Measurements from ENCODE around the gene CKAP4.

Gene CKAP4

GRCh38 chr12:106235770-106236169 is 12.1 kb downstream of the CKAP4 start:
- no peak overlapping the region for H3K4me3 Mint-ChIP-seq
- H3K9me3 Mint-ChIP-seq, result no peaks in the 10 kb centered on the region
- no peaks in the 10 kb centered on the region for H3K27me3 Mint-ChIP-seq
- no peaks in the 10 kb centered on the region for H3K4me1 Mint-ChIP-seq
- DNase-seq, result no peak
- H3K27ac Mint-ChIP-seq, result no peak overlapping the region
- no peak for ATAC-seq

- no peak for ATAC-seq
- H3K27me3 Mint-ChIP-seq, result no peaks in the 10 kb centered on the region
- H3K9me3 Mint-ChIP-seq, result no peaks in the 10 kb centered on the region
- peak overlapping the region; percentile 2 to 41 for H3K27ac Mint-ChIP-seq
- no peaks in the 10 kb centered on the region for H3K4me1 Mint-ChIP-seq
- H3K4me3 Mint-ChIP-seq, result no peak overlapping the region
- no peak for DNase-seq
Observed at GRCh38 chr12:106234449-106234848, 13.4 kb downstream of the CKAP4 start.

- no peaks in the 10 kb centered on the region for H3K9me3 Mint-ChIP-seq
- no peak for DNase-seq
- no peak overlapping the region for H3K27ac Mint-ChIP-seq
- no peaks in the 10 kb centered on the region for H3K27me3 Mint-ChIP-seq
- peaks cover 3% of the 10 kb centered on the region for H3K4me1 Mint-ChIP-seq
- no peak overlapping the region for H3K4me3 Mint-ChIP-seq
- peak; percentile 27 for ATAC-seq
Observed at GRCh38 chr12:106233011-106233410, 14.8 kb downstream of the CKAP4 start.

GRCh38 chr12:106229036-106229591 is 18.7 kb downstream of the CKAP4 start:
- DNase-seq (no peak), ATAC-seq (no peak)
- H3K27me3 Mint-ChIP-seq, result no peaks in the 10 kb centered on the region
- H3K4me1 Mint-ChIP-seq, result peaks cover 20% of the 10 kb centered on the region
- no peaks in the 10 kb centered on the region for H3K9me3 Mint-ChIP-seq
- H3K27ac Mint-ChIP-seq, result no peak overlapping the region
- H3K4me3 Mint-ChIP-seq, result no peak overlapping the region

GRCh38 chr12:106228320-106228710 is 19.5 kb downstream of the CKAP4 start:
- ATAC-seq (no peak), DNase-seq (no peak)
- H3K9me3 Mint-ChIP-seq, result no peaks in the 10 kb centered on the region
- peak overlapping the region in 1 of 2 donors; percentile 34 for H3K27ac Mint-ChIP-seq
- no peak overlapping the region for H3K4me3 Mint-ChIP-seq
- H3K4me1 Mint-ChIP-seq, result peaks cover 23% of the 10 kb centered on the region
- no peaks in the 10 kb centered on the region for H3K27me3 Mint-ChIP-seq

- H3K9me3 Mint-ChIP-seq, result no peaks in the 10 kb centered on the region
- ATAC-seq (peak; percentile 87), DNase-seq (peak; percentile 44 to 65)
- peak overlapping the region; percentile 37 to 59 for H3K27ac Mint-ChIP-seq
- H3K4me3 Mint-ChIP-seq, result peak overlapping the region; percentile 40 to 55
- no peaks in the 10 kb centered on the region for H3K27me3 Mint-ChIP-seq
- H3K4me1 Mint-ChIP-seq, result peaks cover 23% of the 10 kb centered on the region
Observed at GRCh38 chr12:106227641-106228319, 20.0 kb downstream of the CKAP4 start.

GRCh38 chr12:106226884-106227640 is 20.8 kb downstream of the CKAP4 start:
- ATAC-seq (peak; percentile 64), DNase-seq (peak; percentile 20 to 23)
- Mint-ChIP-seq H3K4me3 (peak overlapping the region; percentile 40 to 55), H3K27ac (peak overlapping the region; percentile 22 to 59), H3K4me1 (peaks cover 24% of the 10 kb centered on the region), H3K9me3 (no peaks in the 10 kb centered on the region), H3K27me3 (no peaks in the 10 kb centered on the region)

GRCh38 chr12:106224355-106224706 is 23.5 kb downstream of the CKAP4 start:
- no peak for DNase-seq
- no peak overlapping the region for H3K4me3 Mint-ChIP-seq
- H3K27me3 Mint-ChIP-seq, result no peaks in the 10 kb centered on the region
- H3K27ac Mint-ChIP-seq, result no peak overlapping the region
- no peaks in the 10 kb centered on the region for H3K9me3 Mint-ChIP-seq
- peaks cover 31% of the 10 kb centered on the region for H3K4me1 Mint-ChIP-seq
- no peak for ATAC-seq

GRCh38 chr12:106223485-106224354 is 24.1 kb downstream of the CKAP4 start:
- Mint-ChIP-seq H3K9me3 (peaks cover 1 to 3% of the 10 kb centered on the region in 2 donors), H3K4me3 (no peak overlapping the region), H3K4me1 (peaks cover 31% of the 10 kb centered on the region), H3K27ac (no peak overlapping the region), H3K27me3 (peaks cover 4% of the 10 kb centered on the region)
- ATAC-seq (peak; percentile 67), DNase-seq (peak; percentile 70 to 75)

GRCh38 chr12:106220536-106220935 is 27.3 kb downstream of the CKAP4 start:
- peaks cover 7% of the 10 kb centered on the region for H3K27me3 Mint-ChIP-seq
- no peak for DNase-seq
- no peak for ATAC-seq
- H3K27ac Mint-ChIP-seq, result no peak overlapping the region
- H3K4me1 Mint-ChIP-seq, result peaks cover 15% of the 10 kb centered on the region
- H3K4me3 Mint-ChIP-seq, result no peak overlapping the region
- H3K9me3 Mint-ChIP-seq, result peaks cover 14 to 15% of the 10 kb centered on the region in 2 donors

- DNase-seq (no peak), ATAC-seq (no peak)
- Mint-ChIP-seq H3K27ac (no peak overlapping the region), H3K9me3 (peaks cover 14 to 15% of the 10 kb centered on the region in 2 donors), H3K27me3 (peaks cover 20% of the 10 kb centered on the region), H3K4me1 (peaks cover 11% of the 10 kb centered on the region), H3K4me3 (no peak overlapping the region)
Observed at GRCh38 chr12:106219043-106219442, 28.8 kb downstream of the CKAP4 start.

GRCh38 chr12:106217706-106218105 is 30.1 kb downstream of the CKAP4 start:
- peaks cover 30% of the 10 kb centered on the region for H3K27me3 Mint-ChIP-seq
- H3K9me3 Mint-ChIP-seq, result peaks cover 14 to 15% of the 10 kb centered on the region in 2 donors
- ATAC-seq (no peak), DNase-seq (no peak)
- H3K27ac Mint-ChIP-seq, result no peak overlapping the region
- H3K4me1 Mint-ChIP-seq, result peaks cover 8% of the 10 kb centered on the region
- no peak overlapping the region for H3K4me3 Mint-ChIP-seq

GRCh38 chr12:106214571-106214970 is 33.2 kb downstream of the CKAP4 start:
- Mint-ChIP-seq H3K4me3 (no peak overlapping the region), H3K27ac (no peak overlapping the region), H3K27me3 (peaks cover 55% of the 10 kb centered on the region), H3K4me1 (no peaks in the 10 kb centered on the region), H3K9me3 (peaks cover 14 to 15% of the 10 kb centered on the region in 2 donors)
- DNase-seq (no peak), ATAC-seq (no peak)

- no peak overlapping the region for H3K27ac Mint-ChIP-seq
- ATAC-seq (no peak), DNase-seq (no peak)
- H3K4me1 Mint-ChIP-seq, result no peaks in the 10 kb centered on the region
- H3K4me3 Mint-ChIP-seq, result no peak overlapping the region
- peaks cover 11 to 13% of the 10 kb centered on the region in 2 donors for H3K9me3 Mint-ChIP-seq
- H3K27me3 Mint-ChIP-seq, result peaks cover 51% of the 10 kb centered on the region
Observed at GRCh38 chr12:106213662-106214061, 34.2 kb downstream of the CKAP4 start.

GRCh38 chr12:106211973-106212372 is 35.8 kb downstream of the CKAP4 start:
- Mint-ChIP-seq H3K4me3 (no peak overlapping the region), H3K27me3 (peaks cover 59% of the 10 kb centered on the region), H3K9me3 (peaks cover 0 to 4% of the 10 kb centered on the region in 2 donors), H3K4me1 (no peaks in the 10 kb centered on the region), H3K27ac (no peak overlapping the region)
- DNase-seq (no peak), ATAC-seq (no peak)

Data from stimulated activated naive CD8-positive, alpha-beta T cell treated with anti-CD3 and anti-CD28 coated beads, Interleukin-15, amount 100 ng/mL, for 72 hours (primary cell).